ENCODE measurements around the gene TRAPPC12.

DNA sequence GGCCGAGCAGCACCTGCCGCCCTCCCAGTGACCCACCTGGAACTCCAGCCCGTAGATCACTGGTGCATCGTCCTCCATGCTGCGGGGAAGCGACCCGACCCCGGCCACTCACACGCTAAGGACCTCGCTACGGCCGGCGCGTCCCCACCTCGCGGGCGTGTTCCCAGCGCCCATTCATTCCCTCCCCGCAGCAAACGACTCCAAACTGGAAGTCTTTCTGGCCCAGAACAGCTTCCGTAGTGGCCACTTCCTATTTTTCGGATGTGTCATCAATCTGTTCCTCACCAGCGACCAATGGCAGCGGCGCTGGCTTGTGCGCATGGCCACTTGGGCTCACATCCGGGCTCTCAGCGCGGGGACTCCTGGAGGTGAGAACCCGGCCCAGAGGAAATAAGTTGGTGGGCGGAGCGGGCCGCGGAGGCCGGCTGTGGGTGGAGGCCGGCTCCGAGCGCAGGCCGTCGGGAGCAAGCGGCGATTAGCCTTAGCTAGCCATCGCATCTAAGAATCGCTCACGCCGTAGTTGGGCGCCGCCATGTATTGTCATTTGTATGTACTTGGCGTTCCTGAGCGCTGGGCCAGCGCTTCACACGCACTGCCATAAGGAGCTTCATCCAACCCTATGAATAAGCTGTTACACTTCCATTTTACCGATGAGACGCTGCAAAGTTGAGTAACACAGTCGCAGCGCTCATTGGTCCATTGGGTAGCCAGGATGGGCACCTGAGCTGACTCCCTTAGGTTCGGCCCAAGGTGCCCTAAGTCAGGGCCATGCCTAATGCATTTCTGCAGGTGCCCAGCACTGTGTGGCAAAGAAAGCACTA is 1.7 kb upstream of the TRAPPC12 start, which contains the start of gene EIPR1:
- TF ChIP-seq CTCF (IDR thresholded peaks at IDR 0.05) (peak in 2 of 5 experiments; percentile 51 to 68), EP300 (IDR thresholded peaks at IDR 0.05) (peak; percentile 93 to 97)

Data from tibial nerve (tissue), 4 donors.